GM21619 (cell line): Measurements from ENCODE around the gene TSBP1.
A peak's percentile ranks its signal among the peaks of the same experiment; 100 is the strongest.

Experiments
- ATAC-seq: cut with Tn5 transposase; IDR thresholded peaks from one replicate; pipeline ENCODE4 v1.9.1; 2021; ENCODE audit not compliant: unreplicated experiment

Gene TSBP1

GRCh38 chr6:32371803-32372202, at the start of gene TSBP1:
TSBP1 (minus strand) TSS chr6:32371903; CDS start chr6:32371706, 197 bp downstream.
- no peak for ATAC-seq

- ATAC-seq = no peak
These were observed 44.3 kb upstream of the TSBP1 start for GRCh38 chr6:32416036-32416435.

- no peak for ATAC-seq
These were observed 43.9 kb upstream of the TSBP1 start for GRCh38 chr6:32415521-32416019.

- no peak for ATAC-seq
These were observed 41.8 kb upstream of the TSBP1 start for GRCh38 chr6:32413427-32414047.

- no peak for ATAC-seq
These were observed 40.0 kb upstream of the TSBP1 start for GRCh38 chr6:32411566-32412327.

- no peak for ATAC-seq
These were observed 39.2 kb upstream of the TSBP1 start for GRCh38 chr6:32410906-32411305.

- ATAC-seq = no peak
These were observed 35.2 kb upstream of the TSBP1 start, which contains the start of gene BTNL2 for GRCh38 chr6:32406857-32407256. BTNL2 (minus strand) TSS chr6:32407181; CDS start chr6:32407123, 58 bp downstream.

- ATAC-seq = no peak
These were observed 34.5 kb upstream of the TSBP1 start for GRCh38 chr6:32406197-32406596.

GRCh38 chr6:32405656-32406055, 34.0 kb upstream of the TSBP1 start:
- ATAC-seq = no peak

GRCh38 chr6:32402812-32403211, 31.1 kb upstream of the TSBP1 start:
- no peak for ATAC-seq

GRCh38 chr6:32401284-32401963, 29.7 kb upstream of the TSBP1 start:
- no peak for ATAC-seq

- peak; percentile 85 for ATAC-seq
These were observed 25.7 kb upstream of the TSBP1 start for GRCh38 chr6:32397252-32397920.

GRCh38 chr6:32396028-32396427, 24.3 kb upstream of the TSBP1 start:
- ATAC-seq = no peak

GRCh38 chr6:32393665-32394420, 22.1 kb upstream of the TSBP1 start:
- ATAC-seq = no peak

- no peak for ATAC-seq
These were observed 19.8 kb upstream of the TSBP1 start for GRCh38 chr6:32391505-32391904.

- ATAC-seq = no peak
These were observed 16.1 kb upstream of the TSBP1 start for GRCh38 chr6:32387589-32388340.

GRCh38 chr6:32386040-32386439, 14.3 kb upstream of the TSBP1 start:
- no peak for ATAC-seq

GRCh38 chr6:32382757-32383420, 11.2 kb upstream of the TSBP1 start:
- no peak for ATAC-seq

GRCh38 chr6:32379545-32379944, 7.8 kb upstream of the TSBP1 start:
- ATAC-seq = no peak
